ENCODE measurements around the gene PYGO1. TPM values are rescaled to one million over a fixed set of nuclear protein-coding genes. Genes with fewer than 3 reads are reported as not detected.

Gene PYGO1
- total and polyA plus RNA-seq, 4 donors = 0.07 to 2.9 (median 0.16) TPM

DNA sequence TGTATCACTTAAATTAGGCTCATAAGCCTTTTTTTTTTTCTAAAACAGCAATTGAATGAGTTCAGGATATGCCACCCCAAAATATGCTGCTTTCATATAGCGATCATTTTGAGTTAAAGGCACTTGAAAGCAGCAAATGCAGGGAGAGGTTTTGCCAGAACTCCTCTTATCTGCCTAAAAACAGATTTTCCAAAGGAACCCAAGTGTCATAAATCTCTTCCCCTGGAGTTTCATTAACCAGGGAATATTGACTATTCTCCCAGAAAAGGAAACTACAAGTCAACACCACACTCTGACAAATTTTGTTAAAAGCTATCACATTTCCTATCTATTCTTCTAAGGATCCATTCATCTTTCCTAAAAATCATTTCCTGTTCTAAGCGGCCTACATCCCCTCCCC lies 91.4 kb downstream of the PYGO1 start:
- TF ChIP-seq, protein P1, sequence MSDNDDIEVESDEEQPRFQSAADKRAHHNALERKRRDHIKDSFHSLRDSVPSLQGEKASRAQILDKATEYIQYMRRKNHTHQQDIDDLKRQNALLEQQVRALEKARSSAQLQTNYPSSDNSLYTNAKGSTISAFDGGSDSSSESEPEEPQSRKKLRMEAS (IDR thresholded peaks at IDR 0.05) = no peak
- no peak for TF ChIP-seq RAD21 (IDR thresholded peaks at IDR 0.05)
- TF ChIP-seq, protein P2, sequence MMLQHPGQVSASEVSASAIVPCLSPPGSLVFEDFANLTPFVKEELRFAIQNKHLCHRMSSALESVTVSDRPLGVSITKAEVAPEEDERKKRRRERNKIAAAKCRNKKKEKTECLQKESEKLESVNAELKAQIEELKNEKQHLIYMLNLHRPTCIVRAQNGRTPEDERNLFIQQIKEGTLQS (IDR thresholded peaks at IDR 0.05) = no peak
- no peak for TF ChIP-seq GABPA (IDR thresholded peaks at IDR 0.05 in 1 of 2, conservative IDR thresholded peaks at IDR 0.05 in 1 of 2)
- TF ChIP-seq, protein P3, sequence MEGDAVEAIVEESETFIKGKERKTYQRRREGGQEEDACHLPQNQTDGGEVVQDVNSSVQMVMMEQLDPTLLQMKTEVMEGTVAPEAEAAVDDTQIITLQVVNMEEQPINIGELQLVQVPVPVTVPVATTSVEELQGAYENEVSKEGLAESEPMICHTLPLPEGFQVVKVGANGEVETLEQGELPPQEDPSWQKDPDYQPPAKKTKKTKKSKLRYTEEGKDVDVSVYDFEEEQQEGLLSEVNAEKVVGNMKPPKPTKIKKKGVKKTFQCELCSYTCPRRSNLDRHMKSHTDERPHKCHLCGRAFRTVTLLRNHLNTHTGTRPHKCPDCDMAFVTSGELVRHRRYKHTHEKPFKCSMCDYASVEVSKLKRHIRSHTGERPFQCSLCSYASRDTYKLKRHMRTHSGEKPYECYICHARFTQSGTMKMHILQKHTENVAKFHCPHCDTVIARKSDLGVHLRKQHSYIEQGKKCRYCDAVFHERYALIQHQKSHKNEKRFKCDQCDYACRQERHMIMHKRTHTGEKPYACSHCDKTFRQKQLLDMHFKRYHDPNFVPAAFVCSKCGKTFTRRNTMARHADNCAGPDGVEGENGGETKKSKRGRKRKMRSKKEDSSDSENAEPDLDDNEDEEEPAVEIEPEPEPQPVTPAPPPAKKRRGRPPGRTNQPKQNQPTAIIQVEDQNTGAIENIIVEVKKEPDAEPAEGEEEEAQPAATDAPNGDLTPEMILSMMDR (IDR thresholded peaks at IDR 0.05; ENCODE audit: low read depth, low read length, missing input control) = no peak
- TF ChIP-seq FOXA1 (IDR thresholded peaks at IDR 0.05) = no peak
- TF ChIP-seq EGR1 (IDR thresholded peaks at IDR 0.05; ENCODE audit: low read depth in 2 of 2) = no peak
- no peak for TF ChIP-seq NR2F2 (IDR thresholded peaks at IDR 0.05)
- TF ChIP-seq FOXA2 (IDR thresholded peaks at IDR 0.05) = no peak
- TF ChIP-seq HNF4A (conservative IDR thresholded peaks at IDR 0.05) = no peak
- TF ChIP-seq RXRA (IDR thresholded peaks at IDR 0.05) = no peak
- no peak for TF ChIP-seq JUND (IDR thresholded peaks at IDR 0.05)
- Histone ChIP-seq H3K36me3 (ENCODE audit: control insufficient read depth in 4 of 4, insufficient read depth in 3 of 4, low read depth in 1 of 4, low read length in 3 of 4) (no peaks in the 10 kb centered on the region), H3K27ac (ENCODE audit: low read depth in 1 of 2, low read length in 2 of 2) (no peak overlapping the region), H3K9ac (ENCODE audit: low read depth in 1 of 2, low read length in 2 of 2) (no peak overlapping the region), H3K4me1 (ENCODE audit: control insufficient read depth in 4 of 4, insufficient read depth in 4 of 4, low read length in 3 of 4) (peaks cover 0 to 6% (median 3%) of the 10 kb centered on the region in 4 donors), H3K4me3 (ENCODE audit: low read depth in 1 of 3, low read length in 3 of 3) (no peak overlapping the region), H3K27me3 (ENCODE audit: control insufficient read depth in 4 of 4, insufficient read depth in 4 of 4, low read length in 3 of 4) (no peaks in the 10 kb centered on the region), H3K9me3 (ENCODE audit: control insufficient read depth in 4 of 4, low read length in 3 of 4) (no peaks in the 10 kb centered on the region)
- 78% methylated on average over 2 of the region's 2 CpGs for WGBS
- no peak for DNase-seq (ENCODE audit: low spot score)

DNA sequence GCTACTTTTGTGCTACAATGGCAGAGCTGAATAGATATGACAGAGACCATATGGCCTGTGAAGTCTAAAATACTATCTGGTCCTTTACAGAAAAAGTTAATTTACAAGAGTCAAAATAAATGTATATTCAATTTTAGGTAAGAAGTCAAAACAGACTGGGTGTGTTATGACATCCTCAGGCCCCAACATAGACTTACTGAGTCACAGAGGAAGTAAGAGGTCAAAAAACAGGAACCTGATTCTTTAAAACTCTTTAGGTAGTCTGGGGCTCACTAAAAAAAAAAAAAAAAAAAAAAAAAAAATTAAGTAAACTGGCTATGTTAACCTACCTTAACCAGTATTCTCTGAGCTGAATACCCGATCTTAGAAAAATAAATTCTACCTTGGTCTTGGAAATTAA lies 93.2 kb downstream of the PYGO1 start:
- Histone ChIP-seq H3K27me3 (ENCODE audit: control insufficient read depth in 4 of 4, insufficient read depth in 4 of 4, low read length in 3 of 4) (no peaks in the 10 kb centered on the region), H3K9me3 (ENCODE audit: control insufficient read depth in 4 of 4, low read length in 3 of 4) (no peaks in the 10 kb centered on the region), H3K9ac (ENCODE audit: low read depth in 1 of 2, low read length in 2 of 2) (no peak overlapping the region), H3K36me3 (ENCODE audit: control insufficient read depth in 4 of 4, insufficient read depth in 3 of 4, low read depth in 1 of 4, low read length in 3 of 4) (no peaks in the 10 kb centered on the region), H3K4me1 (ENCODE audit: control insufficient read depth in 4 of 4, insufficient read depth in 4 of 4, low read length in 3 of 4) (peaks cover 0 to 6% (median 3%) of the 10 kb centered on the region in 4 donors), H3K27ac (ENCODE audit: low read depth in 1 of 2, low read length in 2 of 2) (no peak overlapping the region), H3K4me3 (ENCODE audit: low read depth in 1 of 3, low read length in 3 of 3) (no peak overlapping the region)
- DNase-seq (ENCODE audit: low spot score) = no peak
- TF ChIP-seq FOXA2 (IDR thresholded peaks at IDR 0.05) = no peak
- TF ChIP-seq TAF1 (conservative IDR thresholded peaks at IDR 0.05) = no peak
- no peak for TF ChIP-seq YY1 (IDR thresholded peaks at IDR 0.05)
- no peak for TF ChIP-seq RAD21 (IDR thresholded peaks at IDR 0.05)
- TF ChIP-seq NR2F2 (IDR thresholded peaks at IDR 0.05) = no peak
- TF ChIP-seq FOXA1 (IDR thresholded peaks at IDR 0.05) = no peak
- no peak for TF ChIP-seq RXRA (IDR thresholded peaks at IDR 0.05)
- TF ChIP-seq JUND (IDR thresholded peaks at IDR 0.05) = no peak
- TF ChIP-seq HNF4G (IDR thresholded peaks at IDR 0.05) = no peak
- TF ChIP-seq GABPA (IDR thresholded peaks at IDR 0.05 in 1 of 2, conservative IDR thresholded peaks at IDR 0.05 in 1 of 2) = no peak
- TF ChIP-seq, protein P4, sequence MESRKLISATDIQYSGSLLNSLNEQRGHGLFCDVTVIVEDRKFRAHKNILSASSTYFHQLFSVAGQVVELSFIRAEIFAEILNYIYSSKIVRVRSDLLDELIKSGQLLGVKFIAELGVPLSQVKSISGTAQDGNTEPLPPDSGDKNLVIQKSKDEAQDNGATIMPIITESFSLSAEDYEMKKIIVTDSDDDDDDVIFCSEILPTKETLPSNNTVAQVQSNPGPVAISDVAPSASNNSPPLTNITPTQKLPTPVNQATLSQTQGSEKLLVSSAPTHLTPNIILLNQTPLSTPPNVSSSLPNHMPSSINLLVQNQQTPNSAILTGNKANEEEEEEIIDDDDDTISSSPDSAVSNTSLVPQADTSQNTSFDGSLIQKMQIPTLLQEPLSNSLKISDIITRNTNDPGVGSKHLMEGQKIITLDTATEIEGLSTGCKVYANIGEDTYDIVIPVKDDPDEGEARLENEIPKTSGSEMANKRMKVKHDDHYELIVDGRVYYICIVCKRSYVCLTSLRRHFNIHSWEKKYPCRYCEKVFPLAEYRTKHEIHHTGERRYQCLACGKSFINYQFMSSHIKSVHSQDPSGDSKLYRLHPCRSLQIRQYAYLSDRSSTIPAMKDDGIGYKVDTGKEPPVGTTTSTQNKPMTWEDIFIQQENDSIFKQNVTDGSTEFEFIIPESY (IDR thresholded peaks at IDR 0.05) = no peak
- TF ChIP-seq HNF4A (conservative IDR thresholded peaks at IDR 0.05) = no peak
- TF ChIP-seq, protein P2 (IDR thresholded peaks at IDR 0.05) = no peak
- TF ChIP-seq, protein P1 (IDR thresholded peaks at IDR 0.05) = no peak
- TF ChIP-seq, protein P5, sequence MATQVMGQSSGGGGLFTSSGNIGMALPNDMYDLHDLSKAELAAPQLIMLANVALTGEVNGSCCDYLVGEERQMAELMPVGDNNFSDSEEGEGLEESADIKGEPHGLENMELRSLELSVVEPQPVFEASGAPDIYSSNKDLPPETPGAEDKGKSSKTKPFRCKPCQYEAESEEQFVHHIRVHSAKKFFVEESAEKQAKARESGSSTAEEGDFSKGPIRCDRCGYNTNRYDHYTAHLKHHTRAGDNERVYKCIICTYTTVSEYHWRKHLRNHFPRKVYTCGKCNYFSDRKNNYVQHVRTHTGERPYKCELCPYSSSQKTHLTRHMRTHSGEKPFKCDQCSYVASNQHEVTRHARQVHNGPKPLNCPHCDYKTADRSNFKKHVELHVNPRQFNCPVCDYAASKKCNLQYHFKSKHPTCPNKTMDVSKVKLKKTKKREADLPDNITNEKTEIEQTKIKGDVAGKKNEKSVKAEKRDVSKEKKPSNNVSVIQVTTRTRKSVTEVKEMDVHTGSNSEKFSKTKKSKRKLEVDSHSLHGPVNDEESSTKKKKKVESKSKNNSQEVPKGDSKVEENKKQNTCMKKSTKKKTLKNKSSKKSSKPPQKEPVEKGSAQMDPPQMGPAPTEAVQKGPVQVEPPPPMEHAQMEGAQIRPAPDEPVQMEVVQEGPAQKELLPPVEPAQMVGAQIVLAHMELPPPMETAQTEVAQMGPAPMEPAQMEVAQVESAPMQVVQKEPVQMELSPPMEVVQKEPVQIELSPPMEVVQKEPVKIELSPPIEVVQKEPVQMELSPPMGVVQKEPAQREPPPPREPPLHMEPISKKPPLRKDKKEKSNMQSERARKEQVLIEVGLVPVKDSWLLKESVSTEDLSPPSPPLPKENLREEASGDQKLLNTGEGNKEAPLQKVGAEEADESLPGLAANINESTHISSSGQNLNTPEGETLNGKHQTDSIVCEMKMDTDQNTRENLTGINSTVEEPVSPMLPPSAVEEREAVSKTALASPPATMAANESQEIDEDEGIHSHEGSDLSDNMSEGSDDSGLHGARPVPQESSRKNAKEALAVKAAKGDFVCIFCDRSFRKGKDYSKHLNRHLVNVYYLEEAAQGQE (IDR thresholded peaks at IDR 0.05) = no peak
- TF ChIP-seq EGR1 (IDR thresholded peaks at IDR 0.05; ENCODE audit: low read depth in 2 of 2) = no peak
- TF ChIP-seq, protein P3 (IDR thresholded peaks at IDR 0.05; ENCODE audit: low read depth, low read length, missing input control) = no peak
- TF ChIP-seq SP1 (IDR thresholded peaks at IDR 0.05) = no peak
- WGBS = 97% methylated on average over 1 of the region's 1 CpG
